Fibroblast of skin of back (primary cell): Measurements from ENCODE around the gene NCR1. TPM values are rescaled to one million over a fixed set of nuclear protein-coding genes. Genes with fewer than 3 reads are reported as not detected.
"Not testable (repeated sequence)": the region's sequence is repeated elsewhere in the genome, so short reads cannot be mapped to it uniquely, and the experiment has no call there.

Experiments used
- DNase-seq: peaks from one replicate; pipeline ENCODE4 v3.0.0-alpha.2; 2013
- polyA plus RNA-seq, 2 experiments: library from polyadenylated mRNA; unstranded; fragments of 120-200 nt; gene quantifications; one replicate each; pipeline ENCODE4 v1.2.1, GENCODE V29; 2013; ENCODE audit not compliant: insufficient read length in 2 of 2

Gene NCR1
- polyA plus RNA-seq (2013, experiment 1 of 2; ENCODE audit: insufficient read length), result not detected
- not detected for polyA plus RNA-seq (2013, experiment 2 of 2; ENCODE audit: insufficient read length)

- no peak for DNase-seq
These were observed at the start of gene NCR1 for GRCh38 chr19:54905803-54906511. NCR1 (plus strand) TSS chr19:54906148; CDS start chr19:54906188, 40 bp downstream.

GRCh38 chr19:54858476-54858875 lies 47.5 kb upstream of the NCR1 start:
- DNase-seq, result not testable (repeated sequence)

GRCh38 chr19:54859421-54859820 lies 46.5 kb upstream of the NCR1 start:
- not testable (repeated sequence) for DNase-seq

GRCh38 chr19:54863459-54863858 lies 42.5 kb upstream of the NCR1 start:
- not testable (repeated sequence) for DNase-seq

- DNase-seq, result no peak
These were observed 34.3 kb upstream of the NCR1 start for GRCh38 chr19:54871696-54872095.

GRCh38 chr19:54873990-54874389 lies 32.0 kb upstream of the NCR1 start, which contains the start of gene FCAR:
FCAR (plus strand) TSS chr19:54874235; CDS start chr19:54874290, 55 bp downstream.
- no peak for DNase-seq

GRCh38 chr19:54875506-54875905 lies 30.4 kb upstream of the NCR1 start:
- no peak for DNase-seq

- no peak for DNase-seq
These were observed 28.5 kb upstream of the NCR1 start for GRCh38 chr19:54877471-54877870.

GRCh38 chr19:54881884-54882283 lies 24.1 kb upstream of the NCR1 start:
- no peak for DNase-seq

GRCh38 chr19:54882758-54883157 lies 23.2 kb upstream of the NCR1 start:
- DNase-seq, result no peak

- no peak for DNase-seq
These were observed 22.7 kb upstream of the NCR1 start for GRCh38 chr19:54883228-54883627.

GRCh38 chr19:54888239-54888638 lies 17.7 kb upstream of the NCR1 start:
- DNase-seq, result no peak

- DNase-seq, result no peak
These were observed 16.4 kb upstream of the NCR1 start for GRCh38 chr19:54889566-54889965.

- no peak for DNase-seq
These were observed 12.5 kb upstream of the NCR1 start for GRCh38 chr19:54893406-54893805.

- not testable (repeated sequence) for DNase-seq
These were observed 11.8 kb upstream of the NCR1 start for GRCh38 chr19:54894106-54894505.

GRCh38 chr19:54896036-54896435 lies 9.9 kb upstream of the NCR1 start:
- DNase-seq, result no peak

- not testable (repeated sequence) for DNase-seq
These were observed 7.3 kb upstream of the NCR1 start for GRCh38 chr19:54898685-54899084.

GRCh38 chr19:54899646-54900045 lies 6.3 kb upstream of the NCR1 start:
- DNase-seq, result not testable (repeated sequence)

GRCh38 chr19:54901153-54901552 lies 4.8 kb upstream of the NCR1 start:
- not testable (repeated sequence) for DNase-seq

- DNase-seq, result no peak
These were observed 3.9 kb upstream of the NCR1 start for GRCh38 chr19:54902061-54902460.

GRCh38 chr19:54903303-54903702 lies 2.6 kb upstream of the NCR1 start:
- no peak for DNase-seq

- DNase-seq, result not testable (repeated sequence)
These were observed 1.7 kb upstream of the NCR1 start for GRCh38 chr19:54904261-54904660.

- DNase-seq, result no peak
These were observed 536 bp upstream of the NCR1 start for GRCh38 chr19:54905421-54905802.

- DNase-seq, result no peak
These were observed 871 bp downstream of the NCR1 start for GRCh38 chr19:54906819-54907218.

GRCh38 chr19:54907899-54908298 lies 2.0 kb downstream of the NCR1 start:
- DNase-seq, result not testable (repeated sequence)
